Stimulated activated CD4-positive, alpha-beta T cell treated with anti-CD3 and anti-CD28 coated beads, Interleukin-12 subunit alpha, Interleukin-12 subunit beta, amount 100 ng/mL, for 24 hours (primary cell): ENCODE data around the gene FAT1.

Experiments used
- DNase-seq, 2 experiments: peaks; one replicate each; pipeline ENCODE4 v3.0.0-alpha.2; 2020; ENCODE audit warnings: low read depth in 2 of 2

FAT1 gene

DNA sequence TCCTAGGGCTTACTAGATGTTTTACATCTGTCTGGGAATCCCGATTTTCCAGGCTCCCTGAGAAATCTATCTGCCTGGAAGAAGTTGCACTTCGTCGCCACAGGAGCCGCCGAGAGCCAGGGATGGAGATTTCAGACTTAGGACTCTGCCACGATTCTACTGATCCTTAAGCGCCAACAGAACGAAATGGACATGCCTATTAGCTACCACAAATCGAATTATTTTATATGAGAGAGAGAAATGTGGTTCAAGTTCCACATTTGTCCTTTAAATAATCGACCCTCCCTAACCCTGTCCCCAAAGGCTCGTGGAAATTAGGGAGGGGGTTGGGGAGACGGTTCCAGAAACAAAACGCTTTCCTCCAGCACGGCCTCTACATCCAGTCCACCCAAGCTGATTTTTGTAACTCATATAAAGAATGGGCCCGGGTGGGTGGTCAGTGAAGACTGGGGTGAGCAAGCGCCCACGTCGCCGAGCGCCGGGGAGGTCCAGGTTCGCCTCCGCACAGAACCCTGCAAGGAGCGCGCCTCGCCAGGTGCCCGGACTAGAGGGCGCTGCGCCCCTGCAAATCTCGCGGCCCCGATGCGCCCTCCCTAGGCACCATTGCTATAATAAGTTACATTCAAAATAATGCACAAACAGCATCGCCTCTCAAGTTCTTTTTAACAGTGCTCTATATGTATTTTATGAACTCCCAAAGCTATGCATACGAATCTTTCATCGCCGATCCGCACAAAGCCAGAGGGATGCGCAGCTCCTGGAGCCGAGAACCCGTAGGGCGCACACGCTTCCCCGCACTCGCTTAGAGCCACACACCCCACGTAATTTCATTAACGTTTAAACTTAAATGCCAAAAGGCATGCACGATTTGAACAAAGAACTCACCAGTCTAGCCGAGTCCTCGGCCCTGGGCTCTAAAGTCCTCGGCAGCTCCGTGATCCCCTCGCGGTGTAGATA lies 2.1 kb upstream of the FAT1 start:
- DNase-seq: no peak

DNA sequence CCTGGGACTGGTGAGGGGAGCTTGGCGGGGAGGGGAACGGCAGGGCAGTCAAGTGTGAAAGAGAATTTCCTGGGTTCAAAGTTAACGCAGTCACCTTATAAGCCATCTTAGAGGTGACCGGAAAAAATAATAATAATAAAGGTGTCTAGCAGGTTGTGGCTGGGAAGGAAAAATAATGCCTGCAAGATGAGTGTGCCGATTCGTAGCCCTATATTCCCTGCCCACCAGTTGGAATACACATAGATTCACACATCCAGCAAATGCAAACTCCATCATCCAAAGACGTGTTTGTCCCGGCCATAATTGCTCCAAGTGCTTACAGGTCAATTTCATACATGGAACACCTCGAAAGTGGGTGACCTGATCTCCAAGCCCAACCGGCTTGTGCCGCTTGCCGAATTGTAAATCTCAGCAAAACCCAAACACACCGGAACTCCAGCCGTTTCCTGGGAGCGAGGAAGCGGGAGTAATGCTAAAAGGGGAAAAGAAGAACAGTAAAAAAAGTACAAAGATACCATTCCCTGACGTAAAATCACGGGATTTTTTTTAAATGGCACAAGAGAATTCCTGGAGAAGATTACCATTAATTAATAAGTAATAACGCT lies 1.3 kb upstream of the FAT1 start:
- DNase-seq: no peak

DNA sequence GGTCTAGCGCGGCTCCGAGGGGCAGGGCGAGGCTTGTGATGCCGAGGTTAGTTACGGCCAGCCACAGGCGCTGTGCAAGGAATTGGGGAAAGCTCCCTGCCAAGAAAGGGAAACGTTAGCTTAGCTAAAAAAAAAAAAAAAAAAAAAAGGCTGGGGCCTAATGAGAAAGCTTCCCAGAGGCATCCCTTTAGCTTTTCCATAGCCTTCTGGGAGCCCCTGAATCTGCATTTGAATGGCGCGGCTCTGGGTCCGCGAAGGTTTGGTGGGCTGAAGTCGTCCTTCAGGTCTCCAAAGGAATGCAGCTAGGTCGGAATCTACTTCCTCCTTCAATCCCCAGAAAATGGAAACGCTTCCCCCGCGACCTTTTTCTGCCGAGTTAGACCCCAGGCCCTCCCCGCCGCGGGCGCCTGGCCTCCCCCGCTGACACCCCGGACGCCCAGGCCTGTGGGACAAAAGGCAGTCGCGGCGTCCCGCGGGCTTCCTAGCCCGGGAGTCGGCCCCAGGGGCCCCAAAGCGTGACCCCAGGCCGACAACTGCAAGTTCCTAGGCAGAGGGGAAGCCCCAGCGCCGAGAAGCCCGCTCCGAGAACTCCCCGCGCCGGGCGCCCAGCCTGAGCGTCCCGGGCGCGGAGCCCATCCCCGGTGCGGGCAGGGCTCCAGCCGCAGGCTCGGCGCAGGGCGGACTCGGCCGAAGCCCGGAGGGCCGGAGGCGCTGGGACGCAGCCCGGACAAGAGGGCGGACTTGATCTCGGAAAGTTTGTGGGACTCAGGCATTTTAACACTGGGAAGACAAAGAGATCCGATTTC lies 605 bp upstream of the FAT1 start:
- no peak for DNase-seq

DNA sequence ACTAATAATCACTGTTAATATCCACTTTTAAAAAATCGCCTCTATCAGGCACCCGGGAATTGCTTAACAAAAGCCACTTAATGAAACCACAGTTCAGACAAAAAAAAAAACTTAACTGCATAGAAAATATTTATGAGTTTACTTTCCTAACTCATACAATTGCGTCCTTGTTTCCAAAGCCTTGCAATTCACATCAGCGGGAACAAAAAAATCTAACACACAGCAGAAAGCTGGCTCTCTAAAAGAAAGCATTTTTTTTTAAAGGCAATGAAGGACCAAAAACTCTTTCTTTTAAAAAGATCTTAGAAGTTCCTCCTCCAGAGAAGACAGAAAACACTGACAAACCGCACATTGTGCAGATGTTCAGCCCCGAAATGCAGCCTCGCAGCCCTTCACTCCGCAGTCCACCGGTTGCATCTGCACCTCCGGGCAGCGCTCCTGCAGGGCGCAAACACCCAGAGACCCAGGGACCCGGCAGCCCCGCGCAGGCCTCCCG lies 812 bp downstream of the FAT1 start:
- DNase-seq: no peak

DNA sequence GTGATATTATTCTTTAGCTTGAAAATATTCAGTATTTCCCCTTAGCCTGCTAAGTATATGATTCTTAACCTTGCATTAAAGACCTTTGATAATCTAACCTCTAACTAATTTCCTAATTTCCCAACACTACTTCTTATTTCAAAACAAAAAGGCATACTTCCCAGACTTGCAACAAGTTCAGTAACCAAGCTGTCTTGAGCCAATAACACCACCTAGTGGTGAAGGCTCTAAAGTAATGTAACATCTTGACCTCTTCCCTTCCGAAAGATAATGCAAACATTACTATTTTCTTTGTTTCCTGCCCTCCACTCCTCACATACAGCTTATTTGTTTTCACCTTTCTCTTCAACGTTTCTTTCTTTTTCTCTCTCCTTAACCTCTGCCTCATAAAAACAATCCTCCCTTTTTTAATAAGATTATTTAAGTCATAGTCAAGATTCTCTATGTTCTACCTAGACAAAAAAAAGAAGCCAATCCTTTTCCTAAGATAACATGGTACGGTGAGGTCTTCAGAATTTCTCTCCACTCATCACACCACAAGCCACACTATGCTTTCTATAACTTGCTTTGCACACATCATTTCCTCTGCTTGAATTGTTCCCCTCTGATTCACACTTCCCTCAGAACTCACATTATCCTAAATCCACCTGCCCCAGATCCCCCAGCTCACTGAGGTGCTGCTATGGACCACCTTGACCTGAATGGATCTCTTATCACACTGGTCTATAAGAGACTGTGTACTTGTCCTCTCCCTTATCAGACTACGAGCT lies 3.5 kb downstream of the FAT1 start:
- DNase-seq: no peak

DNA sequence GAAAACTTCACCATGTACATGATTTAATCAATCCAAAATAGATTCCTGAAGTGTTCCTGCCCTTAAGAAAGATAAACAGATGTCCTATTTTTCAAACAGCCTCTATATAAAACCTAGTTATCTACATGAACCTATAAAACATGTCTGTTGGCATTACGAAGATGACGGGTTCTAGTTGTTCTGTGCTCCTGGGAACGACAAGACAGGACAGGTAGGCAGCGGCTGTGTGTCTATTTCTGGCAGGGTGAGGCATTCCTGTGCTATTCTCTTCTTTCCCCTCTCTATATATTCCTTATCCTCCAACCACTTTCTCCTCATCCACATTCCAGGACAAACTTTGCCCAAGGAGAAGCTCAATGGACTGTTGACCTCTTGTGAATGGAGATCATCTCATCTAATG lies 6.1 kb downstream of the FAT1 start:
- no peak for DNase-seq

DNA sequence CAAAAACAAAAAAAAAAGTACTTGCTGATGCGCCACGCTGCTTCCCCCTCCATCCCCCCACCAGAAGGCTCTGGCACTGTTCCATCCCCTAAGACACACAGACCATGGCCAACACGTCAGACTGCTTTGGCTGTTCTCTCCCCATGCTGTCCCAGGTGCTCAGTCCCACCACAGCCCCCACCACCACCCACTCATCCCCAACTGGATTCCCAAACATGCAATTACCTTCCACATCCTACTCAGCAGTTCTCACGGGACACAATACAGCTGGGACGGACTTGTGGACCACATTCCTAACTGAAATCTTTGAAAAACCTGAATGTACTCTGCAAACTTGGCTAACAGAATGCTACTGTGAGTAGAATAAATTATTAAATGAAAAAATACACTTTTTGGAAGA lies 8.6 kb downstream of the FAT1 start:
- no peak for DNase-seq

DNA sequence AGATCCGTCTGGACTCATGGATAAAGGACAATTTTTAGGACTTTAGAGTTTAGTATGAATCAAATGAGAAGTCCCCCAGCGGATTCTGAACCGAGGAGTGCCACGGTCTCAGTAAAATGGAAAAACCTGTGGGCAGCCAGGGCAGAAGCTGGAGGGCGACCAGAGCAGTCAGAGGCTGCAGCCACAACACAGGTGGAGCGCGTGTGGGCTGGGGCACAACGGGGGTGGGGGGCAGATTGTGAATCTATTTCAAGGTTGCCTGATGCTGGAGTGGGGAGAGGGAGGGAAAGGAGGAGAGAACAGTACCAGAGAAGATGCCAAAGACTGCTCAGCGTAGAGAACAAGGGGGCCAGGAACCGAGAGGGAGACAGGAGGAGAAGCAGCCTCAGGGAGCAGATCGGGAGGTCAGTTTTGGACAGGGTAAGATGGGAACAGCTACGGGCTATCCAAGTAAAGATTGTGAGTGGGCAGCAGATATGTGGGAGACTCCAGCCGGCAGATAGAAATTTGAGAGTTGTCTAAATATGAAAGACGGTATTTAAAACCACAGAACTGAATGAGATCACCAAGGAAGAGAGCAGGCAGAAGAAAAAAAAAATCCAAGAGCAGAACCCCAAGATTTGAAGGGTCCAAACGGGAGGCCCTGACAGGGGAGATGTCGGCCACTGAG lies 9.5 kb downstream of the FAT1 start:
- no peak for DNase-seq

DNA sequence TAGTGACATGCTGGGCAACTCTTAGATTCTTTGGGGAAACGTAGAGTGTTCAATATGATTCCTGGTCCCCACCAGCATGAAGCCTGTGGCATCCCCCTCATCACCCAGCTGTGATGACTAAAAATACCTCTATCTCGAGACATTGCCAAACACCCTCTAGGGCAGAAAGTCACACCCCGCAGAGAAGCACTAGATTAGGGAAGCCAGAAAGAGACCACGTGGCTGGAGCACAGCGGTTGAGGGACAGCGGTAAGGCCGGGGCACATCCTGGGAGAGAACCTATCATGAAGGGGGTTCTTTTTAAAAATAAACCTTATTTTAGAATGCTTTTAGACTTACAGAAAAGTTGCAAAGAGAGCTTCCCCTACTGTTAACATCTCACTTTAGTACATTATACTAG lies 11.0 kb downstream of the FAT1 start:
- no peak for DNase-seq

DNA sequence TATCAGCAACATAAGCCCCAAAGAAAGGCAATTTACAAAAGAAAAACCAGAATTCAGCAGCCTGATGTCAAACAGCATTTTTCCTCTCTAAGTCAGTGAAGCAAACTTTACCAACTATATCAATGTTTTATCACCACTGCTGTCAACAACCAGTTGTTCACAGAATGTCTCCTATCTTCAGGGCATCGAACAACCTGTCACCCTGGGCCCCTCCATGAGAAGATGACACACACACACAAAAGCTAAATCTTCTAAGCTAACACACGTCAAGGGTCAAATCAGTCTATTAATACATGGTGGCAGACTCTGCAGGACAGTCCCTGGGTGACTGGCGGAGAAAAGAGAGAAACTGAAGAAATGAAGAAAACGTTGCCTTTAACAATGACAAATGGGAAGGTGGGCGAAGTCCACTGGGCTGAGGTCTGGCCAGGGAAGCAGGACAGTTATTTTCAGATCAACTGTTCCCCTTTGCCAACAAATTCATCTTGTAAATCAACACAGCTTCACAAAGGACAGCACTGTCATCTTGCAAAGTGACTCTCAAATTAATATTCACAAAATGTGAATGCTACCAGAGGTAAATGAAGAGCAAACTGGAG lies 13.0 kb downstream of the FAT1 start:
- no peak for DNase-seq

DNA sequence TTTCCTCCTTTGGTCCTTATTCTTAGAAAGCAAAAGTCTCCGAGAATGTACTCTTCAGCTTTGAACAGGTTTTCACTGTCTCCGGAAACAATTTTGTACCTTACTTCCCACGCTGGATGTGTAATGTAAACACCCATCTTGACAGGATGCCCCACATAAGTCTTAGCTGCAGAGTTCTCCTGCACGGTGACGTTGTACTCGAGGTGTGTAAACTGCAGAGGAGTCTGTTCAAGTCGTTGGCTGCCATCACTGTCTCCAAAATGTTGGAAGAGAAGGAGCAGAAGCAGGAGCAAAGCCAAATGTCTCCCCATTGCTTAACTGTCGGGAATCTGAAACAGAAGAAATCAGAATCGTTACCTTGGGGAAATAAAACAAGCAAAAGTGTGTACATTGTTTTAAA lies 14.1 kb downstream of the FAT1 start:
- no peak for DNase-seq

DNA sequence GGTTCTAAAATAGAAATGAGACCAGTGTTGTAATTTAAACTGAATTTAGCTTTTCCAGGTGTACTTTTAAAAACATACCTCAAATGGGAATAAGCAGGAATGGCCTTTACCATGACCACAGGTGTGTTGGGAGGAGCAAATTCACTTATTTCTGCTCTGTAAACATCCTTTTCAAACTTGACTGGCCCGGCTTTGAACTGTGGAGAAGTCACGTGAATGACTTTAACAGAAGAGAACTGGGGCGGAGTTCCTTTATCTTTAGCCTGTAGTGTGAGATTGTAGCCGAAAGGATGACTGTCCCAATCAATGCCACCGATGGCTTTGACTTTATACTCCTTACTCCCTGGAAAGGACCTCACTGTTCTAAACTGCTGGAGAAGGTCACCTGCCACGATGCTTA lies 15.1 kb downstream of the FAT1 start:
- no peak for DNase-seq

DNA sequence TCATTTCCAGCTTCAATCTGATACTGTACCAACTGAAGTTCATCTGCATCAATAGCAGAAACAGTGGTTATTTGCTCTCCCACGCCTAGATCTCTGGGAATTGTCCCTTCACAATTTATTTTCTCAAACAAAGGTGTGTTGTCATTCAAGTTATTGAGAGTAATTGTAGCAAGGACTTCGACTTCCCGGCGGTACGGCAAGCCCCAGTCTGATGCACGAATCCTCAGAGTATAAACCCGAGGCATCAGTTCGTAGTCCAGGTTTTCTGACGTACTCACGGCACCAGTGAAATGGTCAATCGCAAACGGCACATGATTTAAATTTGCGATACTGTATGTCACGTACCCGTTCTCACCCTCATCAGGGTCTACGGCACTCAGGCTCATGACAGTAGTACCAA lies 15.7 kb downstream of the FAT1 start:
- DNase-seq: no peak

DNA sequence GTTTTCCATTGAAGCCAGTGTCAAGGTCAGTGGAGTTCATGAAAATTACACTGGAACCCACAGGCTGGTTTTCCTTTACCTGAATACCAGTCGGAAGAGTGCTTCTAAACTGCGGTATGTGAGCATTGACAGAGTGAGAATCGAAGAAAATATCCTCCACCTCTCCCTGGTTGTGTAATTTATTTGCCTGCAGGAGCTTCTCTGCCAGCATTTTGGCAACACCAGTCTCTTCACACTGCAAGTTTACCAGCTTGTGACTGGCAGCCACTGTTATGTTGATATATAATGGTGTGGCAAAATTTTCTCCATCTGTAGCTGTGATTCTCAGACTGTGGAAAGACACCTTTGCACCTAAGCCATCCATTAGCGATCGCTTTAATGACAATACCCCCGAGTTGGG lies 16.1 kb downstream of the FAT1 start:
- no peak for DNase-seq

DNA sequence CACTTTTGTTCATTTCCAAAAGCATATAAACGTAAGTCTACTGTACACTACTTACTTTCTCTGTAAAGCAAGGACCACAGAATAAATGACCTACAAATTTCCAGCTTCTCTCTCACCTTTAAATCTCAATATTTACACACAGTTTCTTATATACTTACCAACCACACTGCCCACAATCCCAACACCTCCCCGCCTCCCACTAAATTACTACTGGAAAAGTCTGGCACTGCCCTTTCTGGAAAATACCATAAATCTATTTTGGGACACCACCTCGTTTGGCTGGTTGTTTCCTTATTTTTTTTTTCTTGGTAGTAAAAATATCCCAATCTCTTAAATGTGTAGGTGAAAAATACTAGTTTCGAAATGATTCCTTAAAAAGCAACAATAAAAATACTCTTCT lies 19.6 kb downstream of the FAT1 start:
- DNase-seq: no peak

DNA sequence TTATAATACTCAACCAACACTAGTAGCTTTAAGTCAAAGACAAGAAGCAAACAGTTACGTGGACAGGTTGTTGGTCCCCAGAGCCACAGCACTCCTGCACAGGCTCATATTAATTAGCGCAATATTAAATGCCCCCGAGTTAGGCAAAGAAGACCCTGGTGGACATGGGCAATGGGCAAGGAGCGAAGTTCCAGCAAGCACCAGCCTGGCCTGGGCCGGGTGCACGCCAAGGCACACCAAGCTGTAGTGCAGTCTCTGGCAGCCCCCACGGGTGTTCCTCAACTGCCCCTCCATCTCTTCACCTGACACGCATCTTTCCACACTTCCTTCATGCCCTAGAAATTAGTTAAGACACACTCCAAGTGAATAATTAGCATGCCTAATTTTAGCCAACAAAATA lies 20.1 kb downstream of the FAT1 start:
- DNase-seq: no peak

DNA sequence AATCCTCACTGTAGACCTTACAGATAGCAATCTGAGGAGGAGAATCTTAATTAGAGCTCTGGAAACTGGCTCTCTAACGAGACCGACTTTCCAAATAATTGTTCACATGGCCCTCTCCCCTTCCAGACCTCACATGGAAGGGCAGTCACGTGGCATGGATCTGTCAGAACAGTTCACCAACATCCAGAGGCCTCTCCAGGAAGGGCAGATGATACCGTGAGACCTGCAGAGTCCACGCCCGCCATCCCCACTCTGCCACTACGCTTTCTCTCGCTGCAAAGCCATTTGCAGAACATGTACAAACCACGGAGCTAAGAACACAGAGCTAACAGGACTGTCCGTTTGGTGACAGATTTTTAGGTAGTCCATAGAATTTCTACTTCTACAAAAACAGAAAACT lies 20.7 kb downstream of the FAT1 start:
- DNase-seq: no peak

DNA sequence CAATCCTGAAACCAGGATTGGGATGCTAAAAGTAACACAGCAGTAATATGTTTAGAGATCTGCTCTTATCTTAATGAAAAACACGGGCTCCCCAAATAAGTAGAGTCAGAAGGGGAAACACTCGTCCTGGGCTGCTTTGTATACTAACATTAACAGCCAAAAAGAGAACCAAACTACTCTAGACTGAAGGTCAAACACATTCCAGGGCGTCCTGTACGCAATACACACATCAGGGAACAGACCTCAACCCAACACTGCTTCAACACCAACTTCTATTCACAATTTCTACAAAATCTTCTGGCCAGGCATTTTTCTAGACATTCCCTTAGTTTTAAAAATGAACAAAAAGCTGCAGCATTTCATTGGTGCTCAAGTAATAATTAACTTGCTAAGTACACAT lies 21.4 kb downstream of the FAT1 start:
- DNase-seq: no peak

DNA sequence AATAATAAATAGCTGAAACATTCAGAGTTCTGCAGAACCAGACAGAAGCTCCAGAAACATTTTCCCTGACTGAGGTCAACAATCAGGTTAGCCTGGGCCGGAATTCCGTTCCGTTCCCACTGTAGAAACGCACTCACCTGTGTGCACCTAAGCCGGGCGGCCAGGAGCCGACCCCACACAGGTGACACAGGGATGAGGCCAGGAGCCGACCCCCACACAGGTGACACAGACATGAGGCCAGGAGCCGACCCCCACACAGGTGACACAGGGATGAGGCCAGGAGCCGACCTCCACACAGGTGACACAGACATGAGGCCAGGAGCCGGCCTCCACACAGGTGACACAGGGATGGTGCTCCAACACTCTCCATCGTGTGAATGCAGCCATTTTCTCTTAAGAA lies 21.9 kb downstream of the FAT1 start:
- DNase-seq: no peak

DNA sequence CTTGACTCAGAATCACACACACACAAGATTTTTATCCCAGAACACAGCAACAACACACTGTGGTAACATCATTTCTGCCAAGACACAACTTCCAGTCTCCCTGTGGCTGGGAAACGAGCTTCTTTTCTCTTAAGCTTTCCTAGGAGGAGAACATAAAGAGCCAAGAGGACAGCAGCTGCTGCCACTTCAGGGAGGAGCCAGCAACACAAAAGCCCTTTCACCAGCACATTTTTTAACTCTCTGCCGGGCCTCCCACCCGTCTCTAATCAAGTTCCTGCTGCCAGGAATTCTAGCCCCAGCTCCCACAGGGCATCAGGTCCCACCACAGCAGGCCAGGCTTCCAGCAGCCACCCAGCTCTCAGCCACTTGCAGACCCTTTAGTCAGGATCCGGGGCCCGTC lies 22.4 kb downstream of the FAT1 start:
- DNase-seq: no peak

DNA sequence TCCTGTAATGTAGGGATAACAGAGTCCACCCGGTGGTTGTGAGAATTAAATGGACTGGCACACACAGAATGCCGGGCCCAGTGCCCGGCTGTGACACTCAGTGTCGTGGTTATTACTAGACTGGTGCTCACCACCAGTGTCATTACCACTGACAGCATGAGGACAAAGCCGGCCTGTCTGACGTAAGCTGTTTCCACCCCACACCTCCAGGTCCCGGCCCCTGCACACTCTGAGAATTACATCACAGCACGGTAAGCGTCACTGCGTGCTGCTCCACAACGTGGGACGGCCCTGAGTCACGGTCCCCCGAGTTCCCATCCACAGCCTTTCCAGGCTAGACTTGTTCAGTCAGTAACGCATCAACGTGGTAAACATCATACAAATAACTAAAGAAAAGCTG lies 22.9 kb downstream of the FAT1 start:
- DNase-seq: no peak
